K562 (cell line): ENCODE results near the gene IRF6.

Experiments used
- CBFB ChIP-seq: sonication (generic); formaldehyde crosslinking; IDR thresholded peaks from 2 replicates; pipeline ENCODE4 v1.4.0; 2020; ENCODE audit warnings: mild to moderate bottlenecking, missing genetic modification reagents
- ELF1 ChIP-seq: fragments of 200-800 bp; sonication (Bioruptor generic); IDR thresholded peaks from 2 replicates; pipeline ENCODE4 v1.6.1; 2016; ENCODE audit warnings: missing genetic modification characterization, missing compliant biosample characterization
- RNF2 ChIP-seq: sonication (generic); IDR thresholded peaks from 2 replicates; pipeline ENCODE4 v1.6.1; 2016
- RNF219 ChIP-seq: fragments of 250-450 bp; sonication (Bioruptor Pico); IDR thresholded peaks from 2 replicates; pipeline ENCODE4 v1.5.0; 2022; ENCODE audit warnings: mild to moderate bottlenecking
- SP2 ChIP-seq: IDR thresholded peaks from 2 replicates; pipeline ENCODE4 v1.6.1; 2011; ENCODE audit warnings: mild to moderate bottlenecking, low read depth, low read length, moderate library complexity; ENCODE audit not compliant: poor library complexity, severe bottlenecking; ENCODE audit errors: extremely low read depth
- TOE1 ChIP-seq, 2 experiments: fragments of 450-650 bp in 1 of 2; sonication (generic) in 1 of 2; formaldehyde crosslinking in 1 of 2; IDR thresholded peaks; 2 replicates each; pipeline versions ENCODE4 v1.7.1 to v1.8.0; 2016 to 2022; ENCODE audit warnings: borderline replicate concordance in 2 of 2, mild to moderate bottlenecking in 2 of 2, antibody characterized with exemption in 1 of 2, inconsistent platforms in 1 of 2, low read depth in 1 of 2, missing genetic modification reagents in 1 of 2, moderate library complexity in 1 of 2
- ZNF174 ChIP-seq: fragments of 250-450 bp; sonication (Bioruptor Pico); IDR thresholded peaks from 2 replicates; pipeline ENCODE4 v1.4.0; 2020; ENCODE audit warnings: mild to moderate bottlenecking
- ZNF274 ChIP-seq: IDR thresholded peaks from 2 replicates; pipeline ENCODE4 v1.6.1; 2011; ENCODE audit warnings: low read depth, mild to moderate bottlenecking, low read length, moderate library complexity, borderline replicate concordance
- TF ChIP-seq, protein P1 (sequence below): sonication (generic); formaldehyde crosslinking; IDR thresholded peaks from 2 replicates; pipeline ENCODE4 v1.9.0; 2022; ENCODE audit warnings: mild to moderate bottlenecking, missing genetic modification reagents
- TF ChIP-seq, protein P2 (sequence below): IDR thresholded peaks from 3 replicates; pipeline ENCODE4 v1.6.1; 2011; ENCODE audit warnings: borderline replicate concordance, mild to moderate bottlenecking; ENCODE audit not compliant: insufficient read length, insufficient read depth
- TF ChIP-seq, protein P3 (sequence below), 3 experiments: IDR thresholded peaks in 2 of 3; conservative IDR thresholded peaks in 1 of 3; 2 replicates each; pipeline ENCODE4 v1.5.1; 2011 to 2012; ENCODE audit warnings: low read length in 3 of 3, mild to moderate bottlenecking in 3 of 3, control low read depth in 2 of 3, improper control_type of control experiment in 1 of 3, inconsistent platforms in 1 of 3, low read depth in 1 of 3, mixed read lengths in 1 of 3, moderate library complexity in 1 of 3; ENCODE audit not compliant: insufficient read depth in 2 of 3
- TF ChIP-seq, protein P4 (sequence below): fragments of 250-450 bp; sonication (Bioruptor Pico); IDR thresholded peaks from 2 replicates; pipeline ENCODE4 v1.5.0; 2020; ENCODE audit warnings: mild to moderate bottlenecking, borderline replicate concordance

- TF ChIP-seq RNF2: no peak
- TF ChIP-seq TOE1 (IDR thresholded peaks at IDR 0.05; ENCODE audit: borderline replicate concordance): peak; percentile 28
- TF ChIP-seq TOE1 (CRISPR knock-in tag; IDR thresholded peaks at IDR 0.05; ENCODE audit: borderline replicate concordance, low read depth): no peak
- TF ChIP-seq ELF1 (tag): peak; percentile 96
- no peak for TF ChIP-seq RNF219 (CRISPR knock-in tag)
- TF ChIP-seq, protein P1, sequence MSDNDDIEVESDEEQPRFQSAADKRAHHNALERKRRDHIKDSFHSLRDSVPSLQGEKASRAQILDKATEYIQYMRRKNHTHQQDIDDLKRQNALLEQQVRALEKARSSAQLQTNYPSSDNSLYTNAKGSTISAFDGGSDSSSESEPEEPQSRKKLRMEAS (CRISPR knock-in tag): peak; percentile 86
- no peak for TF ChIP-seq CBFB (CRISPR knock-in tag)
- peak; percentile 44 for TF ChIP-seq SP2
- TF ChIP-seq, protein P2, sequence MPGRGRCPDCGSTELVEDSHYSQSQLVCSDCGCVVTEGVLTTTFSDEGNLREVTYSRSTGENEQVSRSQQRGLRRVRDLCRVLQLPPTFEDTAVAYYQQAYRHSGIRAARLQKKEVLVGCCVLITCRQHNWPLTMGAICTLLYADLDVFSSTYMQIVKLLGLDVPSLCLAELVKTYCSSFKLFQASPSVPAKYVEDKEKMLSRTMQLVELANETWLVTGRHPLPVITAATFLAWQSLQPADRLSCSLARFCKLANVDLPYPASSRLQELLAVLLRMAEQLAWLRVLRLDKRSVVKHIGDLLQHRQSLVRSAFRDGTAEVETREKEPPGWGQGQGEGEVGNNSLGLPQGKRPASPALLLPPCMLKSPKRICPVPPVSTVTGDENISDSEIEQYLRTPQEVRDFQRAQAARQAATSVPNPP: no peak
- no peak for TF ChIP-seq ZNF274
- TF ChIP-seq, protein P3, sequence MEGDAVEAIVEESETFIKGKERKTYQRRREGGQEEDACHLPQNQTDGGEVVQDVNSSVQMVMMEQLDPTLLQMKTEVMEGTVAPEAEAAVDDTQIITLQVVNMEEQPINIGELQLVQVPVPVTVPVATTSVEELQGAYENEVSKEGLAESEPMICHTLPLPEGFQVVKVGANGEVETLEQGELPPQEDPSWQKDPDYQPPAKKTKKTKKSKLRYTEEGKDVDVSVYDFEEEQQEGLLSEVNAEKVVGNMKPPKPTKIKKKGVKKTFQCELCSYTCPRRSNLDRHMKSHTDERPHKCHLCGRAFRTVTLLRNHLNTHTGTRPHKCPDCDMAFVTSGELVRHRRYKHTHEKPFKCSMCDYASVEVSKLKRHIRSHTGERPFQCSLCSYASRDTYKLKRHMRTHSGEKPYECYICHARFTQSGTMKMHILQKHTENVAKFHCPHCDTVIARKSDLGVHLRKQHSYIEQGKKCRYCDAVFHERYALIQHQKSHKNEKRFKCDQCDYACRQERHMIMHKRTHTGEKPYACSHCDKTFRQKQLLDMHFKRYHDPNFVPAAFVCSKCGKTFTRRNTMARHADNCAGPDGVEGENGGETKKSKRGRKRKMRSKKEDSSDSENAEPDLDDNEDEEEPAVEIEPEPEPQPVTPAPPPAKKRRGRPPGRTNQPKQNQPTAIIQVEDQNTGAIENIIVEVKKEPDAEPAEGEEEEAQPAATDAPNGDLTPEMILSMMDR (IDR thresholded peaks at IDR 0.05 in 2 of 3, conservative IDR thresholded peaks at IDR 0.05 in 1 of 3; ENCODE audit: insufficient read depth in 2 of 3, low read depth in 1 of 3, low read length in 3 of 3): peak in 2 of 3 experiments; percentile 14 to 34; a peak in 2 of 6 replicates
- TF ChIP-seq ZNF174 (CRISPR knock-in tag): no peak
- TF ChIP-seq, protein P4, sequence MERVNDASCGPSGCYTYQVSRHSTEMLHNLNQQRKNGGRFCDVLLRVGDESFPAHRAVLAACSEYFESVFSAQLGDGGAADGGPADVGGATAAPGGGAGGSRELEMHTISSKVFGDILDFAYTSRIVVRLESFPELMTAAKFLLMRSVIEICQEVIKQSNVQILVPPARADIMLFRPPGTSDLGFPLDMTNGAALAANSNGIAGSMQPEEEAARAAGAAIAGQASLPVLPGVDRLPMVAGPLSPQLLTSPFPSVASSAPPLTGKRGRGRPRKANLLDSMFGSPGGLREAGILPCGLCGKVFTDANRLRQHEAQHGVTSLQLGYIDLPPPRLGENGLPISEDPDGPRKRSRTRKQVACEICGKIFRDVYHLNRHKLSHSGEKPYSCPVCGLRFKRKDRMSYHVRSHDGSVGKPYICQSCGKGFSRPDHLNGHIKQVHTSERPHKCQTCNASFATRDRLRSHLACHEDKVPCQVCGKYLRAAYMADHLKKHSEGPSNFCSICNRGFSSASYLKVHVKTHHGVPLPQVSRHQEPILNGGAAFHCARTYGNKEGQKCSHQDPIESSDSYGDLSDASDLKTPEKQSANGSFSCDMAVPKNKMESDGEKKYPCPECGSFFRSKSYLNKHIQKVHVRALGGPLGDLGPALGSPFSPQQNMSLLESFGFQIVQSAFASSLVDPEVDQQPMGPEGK: no peak; the same call in 1 of the 2 replicates
These were observed 21.4 kb downstream of the IRF6 start, which contains the start of gene C1orf74 for GRCh38 chr1:209784265-209785169.
